ENCODE data around the gene CREM.

GRCh38 chr10:35262436-35262835 is 135.8 kb downstream of the CREM start:
- no peak for TF ChIP-seq POLR2AphosphoS5 (IDR thresholded peaks at IDR 0.05)
- no peak for TF ChIP-seq CTCF (IDR thresholded peaks at IDR 0.05)
- no peak for TF ChIP-seq POLR2A (IDR thresholded peaks at IDR 0.05)
- TF ChIP-seq EP300 (IDR thresholded peaks at IDR 0.05) = no peak

Data from sigmoid colon (tissue), 4 donors.